ENCODE measurements around the gene NFIL3. TPM values are rescaled to one million over a fixed set of nuclear protein-coding genes. Genes with fewer than 3 reads are reported as not detected.
"Not testable (repeated sequence)": the region's sequence is repeated elsewhere in the genome, so short reads cannot be mapped to it uniquely, and the experiment has no call there.

NFIL3 gene
- total RNA-seq, 1 experiment from 2014 or later: 12.0 TPM

GRCh38 chr9:91395553-91396471 is 27.8 kb downstream of the NFIL3 start:
- DNase-seq (ENCODE audit: low read depth): peak; percentile 84

DNA sequence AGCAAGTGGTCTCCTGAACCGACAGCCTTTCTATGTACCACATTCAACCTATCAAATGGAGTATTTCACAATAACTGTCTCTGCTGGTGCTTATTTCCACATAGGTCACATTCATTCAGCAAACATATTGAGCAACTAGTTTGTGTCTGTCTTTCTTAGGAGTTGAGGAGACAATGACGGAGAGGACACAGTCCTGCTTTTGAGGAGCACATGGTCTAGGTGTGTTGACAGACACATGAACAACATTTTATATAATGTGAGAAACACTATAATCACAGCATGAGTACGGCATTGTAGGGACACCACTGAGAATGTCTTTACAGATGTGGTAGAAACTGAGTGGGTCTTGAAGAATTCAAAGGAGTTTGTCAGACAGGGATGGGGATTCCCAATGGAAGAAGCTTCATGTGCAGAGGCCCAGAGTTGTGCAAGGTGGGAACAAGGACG is 28.5 kb downstream of the NFIL3 start:
- peak; percentile 22 for DNase-seq (ENCODE audit: low read depth)

DNA sequence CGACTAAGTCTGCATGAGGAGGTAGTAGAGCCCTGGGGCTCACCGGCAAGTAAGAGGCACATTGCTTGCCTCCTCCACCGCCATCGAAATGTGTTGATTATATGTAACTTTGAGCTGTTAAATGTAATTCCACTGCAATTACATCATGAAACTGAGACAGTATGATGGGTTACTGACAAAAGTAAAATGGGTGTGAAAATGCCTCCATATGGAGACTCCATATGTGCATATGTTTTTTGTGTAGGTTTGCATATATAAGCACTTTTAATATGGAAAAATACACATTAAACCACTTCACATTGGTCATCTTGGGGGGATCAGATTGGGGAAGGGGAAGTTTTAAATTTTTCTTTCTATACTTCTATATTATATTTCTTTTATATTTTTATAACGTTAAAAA is 29.8 kb downstream of the NFIL3 start:
- no peak for DNase-seq (ENCODE audit: low read depth)

- DNase-seq (ENCODE audit: low read depth): no peak
Measured at GRCh38 chr9:91392435-91392834, 31.2 kb downstream of the NFIL3 start.

GRCh38 chr9:91391818-91392217 is 31.8 kb downstream of the NFIL3 start:
- no peak for DNase-seq (ENCODE audit: low read depth)

DNA sequence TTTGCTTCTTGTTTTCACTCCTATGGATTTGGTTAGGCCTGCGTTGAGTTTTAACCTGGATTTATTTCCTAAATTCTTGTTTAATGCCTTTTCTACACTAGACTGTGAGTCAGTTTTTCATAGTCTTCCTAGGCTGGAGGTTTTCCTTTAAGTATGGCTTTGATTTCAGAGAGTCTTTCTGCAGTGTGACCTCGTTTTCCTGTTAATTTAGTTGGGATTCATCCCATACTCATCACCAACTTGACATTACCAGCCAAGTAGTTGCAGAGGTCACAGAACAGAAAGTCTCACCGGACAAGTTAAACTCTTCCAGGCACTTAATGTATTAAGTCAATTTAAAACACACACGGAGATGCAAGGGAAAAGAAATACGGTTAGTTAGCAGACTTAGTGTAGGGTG is 32.2 kb downstream of the NFIL3 start:
- no peak for DNase-seq (ENCODE audit: low read depth)

DNA sequence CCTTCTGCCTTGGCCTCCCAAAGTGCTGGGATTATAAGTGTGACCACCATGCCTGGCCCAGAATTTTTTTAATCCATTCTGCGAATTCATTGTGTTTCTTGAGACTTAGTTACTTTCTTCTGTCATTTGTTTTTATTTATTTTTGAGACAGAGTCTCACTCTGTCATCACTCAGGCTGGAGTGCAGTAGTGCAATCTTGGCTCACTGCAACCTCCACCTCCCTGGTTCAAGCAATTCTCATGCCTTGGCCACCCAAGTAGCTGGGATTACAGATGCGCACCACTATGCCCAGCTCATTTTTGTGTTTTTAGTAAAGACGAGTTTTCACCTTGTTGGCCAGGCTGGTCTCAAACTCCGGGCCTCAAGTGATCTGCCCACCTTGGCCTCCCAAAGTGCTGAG is 33.9 kb downstream of the NFIL3 start:
- not testable (repeated sequence) for DNase-seq (ENCODE audit: low read depth)

DNA sequence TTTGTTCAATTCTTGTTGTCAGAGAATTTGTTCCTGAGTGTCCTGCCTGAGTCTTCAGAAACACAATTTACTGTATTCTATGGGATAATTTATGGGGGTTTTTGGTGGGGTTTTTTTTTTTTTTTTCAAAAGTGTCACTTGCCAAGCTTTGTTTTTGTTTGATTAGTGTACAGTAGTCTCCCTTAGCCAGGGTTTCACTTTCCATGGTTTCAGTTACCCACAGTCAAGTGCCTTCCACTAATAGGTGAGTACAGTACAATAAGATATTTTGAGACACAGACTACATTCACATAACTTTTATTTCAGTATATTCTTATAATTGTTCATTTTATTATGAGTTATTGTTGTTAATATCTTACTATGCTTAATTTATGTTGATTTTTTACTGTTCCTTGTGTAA is 36.9 kb downstream of the NFIL3 start:
- DNase-seq (ENCODE audit: low read depth): no peak

- DNase-seq (ENCODE audit: low read depth): no peak
Measured at GRCh38 chr9:91384954-91385353, 38.7 kb downstream of the NFIL3 start.

DNA sequence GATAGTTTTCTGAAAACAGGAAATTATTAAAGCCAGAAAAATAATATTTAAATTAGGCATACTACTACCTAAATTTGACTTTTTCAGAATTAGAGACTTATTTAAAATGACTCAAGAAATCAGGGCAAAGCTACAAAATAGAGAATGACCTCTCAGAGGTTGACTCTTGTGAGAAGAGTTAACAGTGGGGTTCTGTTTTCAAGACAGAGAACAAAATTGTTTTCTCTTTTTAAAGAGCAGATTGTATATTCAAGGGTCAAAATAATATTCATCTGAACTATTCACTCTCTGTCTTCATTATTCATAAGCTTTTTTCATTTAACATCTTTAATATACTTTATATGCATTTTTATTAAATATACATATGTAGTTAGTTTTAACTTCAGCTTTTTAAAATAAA is 40.1 kb downstream of the NFIL3 start:
- no peak for DNase-seq (ENCODE audit: low read depth)

DNA sequence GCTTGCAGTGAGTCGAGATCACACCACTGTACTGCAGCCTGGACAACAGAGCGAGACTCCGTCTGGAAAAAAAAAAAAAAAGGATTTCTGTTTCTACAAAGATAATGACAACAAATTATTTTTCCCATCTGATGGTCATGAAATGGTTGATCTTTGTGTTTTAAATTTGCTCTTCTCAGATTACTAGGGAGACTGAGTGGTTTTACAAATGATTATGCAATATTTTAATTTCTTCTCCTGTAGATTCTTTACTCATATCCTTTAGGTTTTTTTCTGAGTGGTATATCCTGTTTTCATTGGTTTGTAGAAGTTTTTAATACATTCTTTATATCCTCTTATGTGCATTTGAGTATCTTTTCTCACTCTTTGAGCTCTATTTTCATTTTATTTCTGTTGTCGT is 41.3 kb downstream of the NFIL3 start:
- no peak for DNase-seq (ENCODE audit: low read depth)

GRCh38 chr9:91379426-91379825 is 44.2 kb downstream of the NFIL3 start:
- DNase-seq (ENCODE audit: low read depth): no peak

DNA sequence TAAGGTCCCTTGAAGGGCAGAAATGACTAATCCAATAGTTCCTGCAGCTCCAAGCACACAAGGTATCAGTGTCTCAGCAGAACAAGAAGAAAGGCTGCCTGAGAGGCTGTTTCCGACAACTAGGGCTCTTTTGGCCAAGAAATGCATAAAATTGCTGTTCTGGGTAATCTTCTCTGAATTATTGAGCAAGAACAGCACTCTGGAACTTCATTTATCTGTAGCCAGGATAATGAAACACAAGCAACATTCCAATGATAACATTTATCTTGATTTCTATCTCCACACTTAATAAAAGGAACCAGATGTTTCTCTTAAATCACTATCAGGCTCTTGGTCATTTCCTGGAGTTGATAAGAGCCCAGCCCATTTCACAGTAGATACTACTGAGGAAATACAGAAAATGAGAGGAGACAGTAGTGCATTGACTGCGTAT is 44.9 kb downstream of the NFIL3 start:
- peak; percentile 59 for DNase-seq (ENCODE audit: low read depth)

GRCh38 chr9:91378054-91378453 is 45.6 kb downstream of the NFIL3 start:
- DNase-seq (ENCODE audit: low read depth): not testable (repeated sequence)

DNA sequence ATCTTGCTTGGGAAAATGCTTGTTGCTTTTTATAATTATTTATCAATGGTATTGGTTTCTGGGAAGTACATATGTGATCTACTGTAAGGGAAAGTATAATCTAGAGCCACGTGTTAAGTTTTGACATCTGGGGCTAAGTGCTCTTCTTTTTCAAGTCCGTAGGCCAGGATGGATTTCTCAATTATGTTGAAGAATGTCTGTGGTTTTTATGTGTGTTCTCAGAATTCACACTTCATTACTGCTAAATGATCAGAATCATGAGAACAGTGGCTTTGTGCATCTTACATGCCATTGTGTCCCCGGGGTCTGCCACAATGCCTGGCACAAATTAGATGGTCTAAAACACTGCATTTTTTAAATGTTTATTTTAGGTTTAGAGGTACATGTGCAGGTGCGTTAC is 47.4 kb downstream of the NFIL3 start:
- DNase-seq (ENCODE audit: low read depth): peak; percentile 24

DNA sequence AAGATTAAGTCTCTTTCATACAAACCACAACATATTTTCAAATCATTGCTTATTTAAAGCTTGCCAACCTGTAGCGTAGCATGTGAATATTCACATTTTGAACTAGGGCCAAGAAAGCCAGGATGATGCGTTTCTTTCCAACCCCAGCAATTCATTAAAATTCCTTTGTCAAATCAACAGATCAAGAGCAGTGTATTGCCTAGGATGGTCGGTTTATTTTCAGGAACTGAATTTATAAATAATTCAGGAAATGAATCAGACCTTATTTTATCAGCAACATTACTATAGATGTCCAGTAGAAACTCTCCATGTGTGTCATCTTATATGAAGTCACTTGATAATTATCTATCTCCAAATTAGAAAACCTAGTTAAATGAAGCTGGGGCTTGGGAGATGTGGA is 48.7 kb downstream of the NFIL3 start:
- DNase-seq (ENCODE audit: low read depth): peak; percentile 58

DNA sequence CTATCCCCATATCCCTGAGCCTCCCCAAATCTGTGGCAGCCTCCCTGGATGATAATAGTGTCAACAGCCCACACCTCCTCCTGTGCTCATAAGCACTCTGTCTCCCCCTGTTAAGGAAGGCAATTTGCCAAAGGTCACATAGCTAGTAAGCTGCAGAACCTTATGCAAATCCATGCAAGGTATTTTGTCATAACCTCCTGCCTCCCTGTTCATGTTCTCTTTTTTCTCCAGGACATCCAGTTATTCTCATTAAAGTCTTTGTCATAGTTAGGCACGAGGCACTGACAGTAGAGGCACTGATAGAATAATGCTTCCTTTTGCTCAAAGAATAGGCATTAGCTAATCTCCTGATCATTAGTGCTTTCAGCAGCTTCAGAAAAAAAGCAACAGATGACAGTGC is 51.7 kb downstream of the NFIL3 start:
- no peak for DNase-seq (ENCODE audit: low read depth)

DNA sequence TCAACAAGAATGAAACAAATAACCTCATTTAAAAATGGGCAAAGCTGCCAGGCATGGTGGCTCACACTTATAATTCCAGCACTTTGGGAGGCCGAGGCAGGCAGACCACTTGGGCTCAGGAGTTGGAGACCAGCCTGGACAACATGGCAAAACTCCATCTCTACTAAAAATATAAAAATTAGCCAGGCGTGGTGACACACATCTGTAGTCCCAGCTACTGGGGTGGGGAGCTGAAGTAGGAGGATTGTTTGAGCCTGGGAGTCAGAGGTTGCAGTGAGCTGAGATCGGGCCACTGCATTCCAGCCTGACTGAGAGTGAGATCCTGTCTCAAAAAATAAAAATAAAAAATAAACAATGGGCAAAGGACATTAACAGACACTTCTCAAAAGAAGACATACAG is 53.6 kb downstream of the NFIL3 start:
- DNase-seq (ENCODE audit: low read depth): not testable (repeated sequence)

DNA sequence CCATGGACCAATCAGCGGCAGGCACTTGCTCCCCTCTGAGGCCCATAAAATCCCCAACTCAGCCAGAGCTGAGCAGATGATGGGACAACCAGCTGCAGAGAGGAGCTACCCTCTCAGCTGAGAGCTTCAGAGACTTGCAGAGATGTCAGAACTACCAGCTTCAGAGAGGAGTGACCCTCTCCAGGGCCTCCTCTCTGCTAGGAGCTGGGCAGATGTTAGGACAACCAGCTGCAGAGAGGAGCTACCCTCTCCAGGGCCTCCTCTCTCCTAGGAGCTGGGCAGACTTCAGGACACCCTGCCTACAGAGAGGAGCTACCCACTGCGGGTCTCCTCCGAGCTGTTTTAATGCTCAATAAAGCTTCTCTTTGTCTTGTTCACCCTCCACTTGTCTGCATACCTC is 58.9 kb downstream of the NFIL3 start:
- DNase-seq (ENCODE audit: low read depth): no peak

- DNase-seq (ENCODE audit: low read depth): no peak
Measured at GRCh38 chr9:91364005-91364404, 59.6 kb downstream of the NFIL3 start.

- DNase-seq (ENCODE audit: low read depth): no peak
Measured at GRCh38 chr9:91362051-91362611, 61.5 kb downstream of the NFIL3 start.

- DNase-seq (ENCODE audit: low read depth): peak; percentile 71
Measured at GRCh38 chr9:91361291-91362050, 62.2 kb downstream of the NFIL3 start, which contains the start of gene AUH. Gene AUH (minus strand): TSS chr9:91361918. CDS start chr9:91361889, 29 bp downstream.
